CD8-positive, alpha-beta memory T cell (primary cell): ENCODE measurements around the gene RABL2A. TPM values are rescaled to one million over a fixed set of nuclear protein-coding genes. Genes with fewer than 3 reads are reported as not detected.
"Not testable (repeated sequence)": the region's sequence is repeated elsewhere in the genome, so short reads cannot be mapped to it uniquely, and the experiment has no call there.

Experiments used
- CTCF ChIA-PET: fragments of 350-600 bp; sonication (Branson Sonifier 250); formaldehyde crosslinking; loops from one replicate; lab custom pipeline; 2021; ENCODE audit warnings: antibody characterized with exemption; lab: Charles Lee
- POLR2A ChIA-PET: fragments of 350-600 bp; sonication (Branson Sonifier 250); formaldehyde crosslinking; loops from one replicate; lab custom pipeline; 2021; ENCODE audit warnings: antibody characterized with exemption; lab: Charles Lee
- DNase-seq, 5 donors: peaks; one replicate each; pipeline versions ENCODE4 v3.0.0 to v3.0.0-alpha.2; 2020 to 2022; ENCODE audit warnings: mixed read lengths in 1 of 5
- H3K27ac ChIP-seq: one replicate; pipeline ENCODE4 v1.7.0; 2013; ENCODE audit warnings: low read depth, mild to moderate bottlenecking, low read length, moderate library complexity
- H3K27me3 ChIP-seq: 2 replicates; pipeline ENCODE4 v1.7.0; 2013; ENCODE audit warnings: low read length, mild to moderate bottlenecking; ENCODE audit not compliant: insufficient read depth, poor library complexity, severe bottlenecking
- H3K36me3 ChIP-seq: 2 replicates; pipeline ENCODE4 v1.7.0; 2013; ENCODE audit warnings: mild to moderate bottlenecking, low read length, moderate library complexity; ENCODE audit not compliant: insufficient read depth
- H3K4me1 ChIP-seq: 2 replicates; pipeline ENCODE4 v1.7.0; 2013; ENCODE audit warnings: mild to moderate bottlenecking, low read length, moderate library complexity; ENCODE audit not compliant: insufficient read depth
- H3K4me3 ChIP-seq: 2 replicates; pipeline ENCODE4 v1.7.0; 2013; ENCODE audit warnings: mild to moderate bottlenecking, low read length
- H3K9me3 ChIP-seq: 2 replicates; pipeline ENCODE4 v1.7.0; 2013; ENCODE audit warnings: mild to moderate bottlenecking, low read length
- H3K27ac Mint-ChIP-seq, 8 donors: one replicate each; pipeline ENCODE4 v1.8.0; 2020 to 2021; ENCODE audit warnings: mixed read lengths in 8 of 8, mild to moderate bottlenecking in 6 of 8, inconsistent platforms in 3 of 8, moderate library complexity in 3 of 8
- H3K27me3 Mint-ChIP-seq, 2 donors: one replicate each; pipeline ENCODE4 v1.8.0; 2020 to 2021; ENCODE audit warnings: mixed read lengths in 2 of 2, mild to moderate bottlenecking in 1 of 2, moderate library complexity in 1 of 2
- H3K36me3 Mint-ChIP-seq, 3 donors: one replicate each; pipeline ENCODE4 v1.8.0; 2020 to 2021; ENCODE audit warnings: mixed read lengths in 3 of 3, inconsistent platforms in 1 of 3, mild to moderate bottlenecking in 1 of 3
- H3K4me1 Mint-ChIP-seq, 3 donors: one replicate each; pipeline ENCODE4 v1.8.0; 2020 to 2021; ENCODE audit warnings: mixed read lengths in 3 of 3, inconsistent platforms in 1 of 3, mild to moderate bottlenecking in 1 of 3
- H3K4me3 Mint-ChIP-seq, 7 donors: one replicate each; pipeline ENCODE4 v1.8.0; 2020 to 2021; ENCODE audit warnings: mixed read lengths in 7 of 7, mild to moderate bottlenecking in 6 of 7, moderate library complexity in 4 of 7, inconsistent platforms in 2 of 7
- H3K9me3 Mint-ChIP-seq, 5 donors: one replicate each; pipeline ENCODE4 v1.8.0; 2020 to 2022; ENCODE audit warnings: mixed read lengths in 5 of 5, mild to moderate bottlenecking in 3 of 5, moderate library complexity in 2 of 5, inconsistent platforms in 1 of 5
- polyA plus RNA-seq: library from polyadenylated mRNA; unstranded; fragments of 300-500 nt; fragmentation: Illumina TruSeq; gene quantifications from one replicate; pipeline ENCODE4 v1.2.3, GENCODE V29; 2021
- total RNA-seq, 2 experiments: library from RNA; stranded (reverse); gene quantifications; one replicate each; pipeline ENCODE4 v1.2.3, GENCODE V29; 2021

Gene RABL2A
- total RNA-seq (10 to 100 TPM; 14.7 to 15.9 TPM), polyA plus RNA-seq (13.6 TPM)

DNA sequence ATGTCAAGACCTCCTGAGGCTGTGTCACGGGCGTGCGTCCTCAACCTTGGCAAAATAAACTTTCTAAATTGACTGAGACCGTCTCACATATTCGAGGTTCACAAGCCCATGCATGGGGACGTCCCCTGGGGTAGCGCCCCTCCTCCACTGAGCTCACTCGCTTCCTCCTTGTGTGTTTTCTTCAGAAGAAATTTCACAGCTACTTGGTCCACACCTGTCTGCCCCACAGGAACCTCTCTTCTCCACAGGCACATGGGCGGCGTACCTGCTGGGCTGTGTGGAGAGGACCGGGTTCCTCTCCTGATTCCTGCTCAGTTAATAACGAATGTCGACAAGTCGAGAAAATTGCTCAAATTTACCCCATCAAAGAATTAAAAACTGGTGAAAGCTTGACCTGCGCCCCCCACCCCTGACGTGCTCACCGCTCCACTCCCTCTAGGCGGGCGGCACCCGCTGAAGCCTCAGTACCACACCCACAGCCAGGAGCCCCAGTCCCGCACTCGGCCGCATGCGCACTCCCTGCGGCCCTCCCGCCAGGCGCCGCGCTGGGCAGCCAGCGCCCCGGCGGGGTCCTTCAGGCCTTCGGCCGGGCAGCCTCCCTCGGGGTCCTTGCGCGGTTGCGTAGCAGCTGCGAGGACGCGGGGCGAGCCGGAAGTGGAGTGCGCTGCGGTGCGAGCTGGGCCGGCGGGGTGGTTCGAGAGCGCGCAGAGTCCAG lies at the start of gene RABL2A:
TSS of gene RABL2A (plus strand) at position 651 of the 715 bp plus-strand sequence. CDS start 1,341 bp downstream, outside the sequence.
- H3K27me3 ChIP-seq, H3K27ac ChIP-seq, H3K27me3 Mint-ChIP-seq, H3K9me3 ChIP-seq, H3K9me3 Mint-ChIP-seq, POLR2A ChIA-PET, H3K4me1 ChIP-seq, H3K36me3 ChIP-seq: not testable (repeated sequence)
- H3K4me3 ChIP-seq: peak within 1 kb of the TSS; percentile 54
- peak; percentile 74 to 91 (median 88) for DNase-seq
- Mint-ChIP-seq H3K36me3 (peaks cover 0 to 19% (median 2%) of the 10 kb centered on the region in 3 donors), H3K4me1 (peaks cover 5 to 20% (median 7%) of the 10 kb centered on the region in 3 donors), H3K27ac (peak within 1 kb of the TSS; percentile 65 to 93 (median 86)), H3K4me3 (peak within 1 kb of the TSS; percentile 79 to 93 (median 86))
- CTCF ChIA-PET: interaction anchor here (0.5 kb wide), 1 partner anchor 73 kb away, joined by 3 read pairs; no protein-coding TSS in a partner anchor

DNA sequence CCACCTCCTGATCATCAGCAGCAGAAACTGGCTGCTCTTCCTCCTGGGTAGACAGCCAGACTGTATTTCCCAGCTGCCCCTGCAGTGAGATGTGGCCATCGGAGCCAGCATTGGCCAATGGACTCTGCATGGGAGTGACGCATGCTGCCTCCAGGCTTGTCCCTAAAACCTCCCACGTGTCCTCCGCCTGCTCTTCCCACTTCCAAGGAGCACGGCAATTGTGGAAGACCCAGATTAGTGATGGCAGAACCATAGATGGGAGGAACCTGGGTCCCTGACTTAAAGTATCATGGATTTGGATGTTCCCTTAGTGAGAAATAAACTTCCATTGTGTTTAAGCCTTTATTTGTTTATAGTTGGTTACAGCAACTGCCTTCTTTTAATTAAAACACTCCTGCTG lies 48.6 kb upstream of the RABL2A start:
- H3K4me3 Mint-ChIP-seq, H3K36me3 ChIP-seq, H3K27me3 ChIP-seq, POLR2A ChIA-PET, CTCF ChIA-PET, H3K9me3 ChIP-seq, H3K27me3 Mint-ChIP-seq, H3K27ac Mint-ChIP-seq, H3K4me3 ChIP-seq, H3K36me3 Mint-ChIP-seq, H3K9me3 Mint-ChIP-seq, DNase-seq, H3K4me1 ChIP-seq, H3K27ac ChIP-seq: not testable (repeated sequence)
- peaks cover 6 to 14% (median 12%) of the 10 kb centered on the region in 3 donors for H3K4me1 Mint-ChIP-seq

DNA sequence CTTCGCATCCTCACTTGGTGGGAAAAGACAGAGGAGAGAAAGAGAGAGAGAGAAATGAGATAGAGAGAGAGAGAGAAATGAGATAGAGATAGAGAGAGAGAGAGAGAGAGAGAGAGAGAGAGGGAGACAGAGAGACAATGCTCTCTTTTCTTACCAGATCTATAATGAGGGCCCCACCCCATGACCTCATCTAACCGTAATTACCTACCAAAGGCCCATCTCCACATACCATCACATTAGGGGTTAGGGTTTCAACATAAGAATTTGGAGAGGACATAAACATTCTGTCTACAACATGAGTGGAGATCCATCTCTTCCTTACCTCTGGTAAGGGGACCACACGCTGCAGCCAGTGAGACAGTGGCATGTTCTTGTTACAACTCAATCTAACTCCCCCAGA lies 44.6 kb upstream of the RABL2A start:
- H3K9me3 Mint-ChIP-seq, H3K4me1 ChIP-seq, H3K27me3 ChIP-seq, POLR2A ChIA-PET, DNase-seq, H3K27me3 Mint-ChIP-seq, H3K4me3 ChIP-seq, H3K36me3 ChIP-seq, H3K36me3 Mint-ChIP-seq, H3K27ac ChIP-seq, H3K9me3 ChIP-seq: not testable (repeated sequence)
- Mint-ChIP-seq H3K27ac (peak overlapping the region in 6 of 8 donors; percentile 68 to 88 (median 80)), H3K4me3 (peak overlapping the region; percentile 43 to 82 (median 72)), H3K4me1 (peaks cover 19 to 33% (median 27%) of the 10 kb centered on the region in 3 donors)
- CTCF ChIA-PET: interaction anchor here (1.7 kb wide), 1 partner anchor 22 kb away, joined by 7 read pairs; no protein-coding TSS in a partner anchor

DNA sequence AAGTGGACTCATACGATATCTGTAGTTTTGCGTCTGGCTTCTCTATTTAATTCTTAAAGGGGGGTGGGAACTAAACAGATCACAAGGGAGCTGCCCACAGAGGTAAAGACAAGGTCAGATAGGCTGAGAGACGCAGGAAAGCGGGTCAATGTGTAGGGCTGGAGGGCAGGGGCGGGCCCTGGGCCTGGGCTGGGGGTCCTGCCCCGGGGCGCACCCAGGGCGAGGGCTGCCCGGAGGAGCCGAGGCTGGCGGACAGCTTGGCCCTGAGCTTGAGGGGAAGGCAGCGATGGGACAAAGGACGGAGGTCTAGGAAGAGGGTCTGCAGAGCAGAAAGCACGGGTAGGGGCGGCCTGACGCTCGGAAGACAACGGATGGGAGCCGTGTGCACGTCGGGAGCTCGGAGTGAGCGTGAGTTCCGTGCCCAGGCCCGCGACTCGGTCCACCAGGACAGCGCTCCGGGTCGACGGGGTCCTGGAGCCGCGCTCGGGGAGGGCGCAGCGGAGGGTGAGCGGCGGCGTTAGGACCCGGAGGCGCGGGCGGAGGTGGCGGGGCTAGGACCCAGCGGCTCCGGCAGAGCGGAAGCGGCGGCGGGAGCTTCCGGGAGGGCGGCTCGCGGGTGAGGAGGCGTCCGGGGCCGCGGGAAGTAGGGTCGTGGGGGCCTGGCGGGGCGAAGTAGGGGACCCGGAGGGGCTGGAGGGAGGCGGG lies 43.4 kb upstream of the RABL2A start:
- H3K36me3 Mint-ChIP-seq: not testable (repeated sequence)

DNA sequence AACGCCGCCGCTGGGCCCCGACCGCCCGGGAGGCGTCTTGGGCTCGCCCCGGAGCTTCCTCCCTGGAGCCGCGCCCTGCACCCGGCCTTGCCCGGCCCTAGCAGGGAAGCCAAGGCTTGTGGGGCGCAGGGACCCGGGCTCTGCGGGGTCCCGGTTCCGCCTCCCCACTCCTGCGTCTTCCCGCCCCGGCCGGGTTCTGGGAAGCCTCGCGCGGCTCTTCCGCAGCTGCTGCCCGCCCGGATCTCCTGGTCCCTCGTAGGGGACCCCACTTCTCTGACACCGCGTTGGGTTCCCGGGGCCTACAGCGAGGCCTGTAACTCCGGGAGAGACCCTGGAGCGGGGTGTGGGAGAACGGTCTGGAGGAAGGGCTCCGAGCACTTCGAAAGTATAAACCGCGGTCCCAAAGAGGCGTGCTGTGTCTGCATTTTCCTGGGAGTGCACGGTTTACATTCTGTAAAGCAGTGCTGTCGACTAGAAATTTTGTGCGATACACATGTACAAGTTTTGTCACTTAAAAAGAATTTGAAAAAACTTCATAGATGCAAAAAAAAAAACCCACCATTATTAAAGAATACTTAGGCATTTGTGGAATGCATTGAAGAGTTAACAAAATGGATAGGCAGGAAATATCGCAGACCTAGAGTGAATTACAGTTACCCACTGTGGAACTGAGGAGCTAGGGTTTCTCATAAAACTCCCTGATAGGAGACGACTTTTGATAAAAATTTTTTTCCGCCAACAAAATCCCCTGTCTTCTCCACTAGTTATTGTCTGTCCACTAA lies 42.6 kb upstream of the RABL2A start:
- Mint-ChIP-seq H3K27ac (peak overlapping the region in 7 of 8 donors; percentile 61 to 85 (median 79)), H3K4me1 (peaks cover 19 to 38% (median 28%) of the 10 kb centered on the region in 3 donors), H3K4me3 (peak overlapping the region; percentile 70 to 88 (median 78))
- H3K27me3 ChIP-seq, H3K36me3 ChIP-seq, H3K27me3 Mint-ChIP-seq, H3K36me3 Mint-ChIP-seq, POLR2A ChIA-PET, H3K9me3 ChIP-seq, H3K9me3 Mint-ChIP-seq, H3K4me1 ChIP-seq: not testable (repeated sequence)
- CTCF ChIA-PET: interaction anchor here (1.7 kb wide), 1 partner anchor 20 kb away, joined by 7 read pairs; no protein-coding TSS in a partner anchor
- DNase-seq: peak in 3 of 5 donors; percentile 12 to 50 (median 48)
- Histone ChIP-seq H3K27ac (peak overlapping the region; percentile 54), H3K4me3 (peak overlapping the region; percentile 25)

More for the DNA sequence above, 43.4 kb upstream of the RABL2A start:
- Histone ChIP-seq H3K27ac (peak overlapping the region; percentile 57), H3K4me3 (peak overlapping the region; percentile 58)
- Mint-ChIP-seq H3K4me1 (peaks cover 19 to 38% (median 28%) of the 10 kb centered on the region in 3 donors), H3K4me3 (peak overlapping the region; percentile 70 to 95 (median 89)), H3K27ac (peak overlapping the region; percentile 48 to 97 (median 76))
- H3K9me3 ChIP-seq, H3K27me3 Mint-ChIP-seq, H3K4me1 ChIP-seq, H3K36me3 ChIP-seq, H3K9me3 Mint-ChIP-seq, POLR2A ChIA-PET, H3K27me3 ChIP-seq: not testable (repeated sequence)
- peak; percentile 70 to 85 (median 79) for DNase-seq
- CTCF ChIA-PET: interaction anchor here (1.7 kb wide), 1 partner anchor 21 kb away, joined by 7 read pairs; no protein-coding TSS in a partner anchor

DNA sequence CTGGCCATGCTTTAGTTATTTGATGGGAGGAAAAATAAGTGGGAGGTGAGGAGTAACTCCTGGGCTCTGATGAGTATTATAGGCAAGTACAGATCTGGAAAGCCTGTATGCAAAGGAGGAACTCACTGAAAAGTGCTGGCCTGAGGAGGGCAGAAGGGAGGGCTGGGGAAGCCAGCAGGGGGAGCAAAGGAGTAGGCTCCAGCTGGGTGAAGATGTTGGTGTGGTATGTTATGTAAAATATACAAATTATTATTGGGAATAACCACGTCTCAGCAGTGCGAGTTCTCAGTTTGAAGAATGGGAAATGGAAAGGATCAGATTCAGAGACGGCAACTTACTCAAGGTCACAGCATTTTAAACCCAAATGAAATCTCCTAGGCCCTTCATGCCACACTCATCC lies 39.9 kb upstream of the RABL2A start:
- H3K9me3 Mint-ChIP-seq, H3K27ac ChIP-seq, H3K36me3 ChIP-seq, H3K27me3 Mint-ChIP-seq, CTCF ChIA-PET, H3K4me3 ChIP-seq, H3K9me3 ChIP-seq, H3K36me3 Mint-ChIP-seq, H3K27me3 ChIP-seq: not testable (repeated sequence)
- peaks cover 13% of the 10 kb centered on the region for H3K4me1 ChIP-seq
- DNase-seq: peak; percentile 18 to 70 (median 42)
- Mint-ChIP-seq H3K27ac (peak overlapping the region in 4 of 8 donors; percentile 23 to 63 (median 49)), H3K4me1 (peaks cover 27 to 48% (median 33%) of the 10 kb centered on the region in 3 donors), H3K4me3 (peak overlapping the region in 2 of 7 donors; percentile 8 to 76)
- POLR2A ChIA-PET: interaction anchor here (0.6 kb wide), 1 partner anchor 113 kb away, joined by 4 read pairs; no protein-coding TSS in a partner anchor

DNA sequence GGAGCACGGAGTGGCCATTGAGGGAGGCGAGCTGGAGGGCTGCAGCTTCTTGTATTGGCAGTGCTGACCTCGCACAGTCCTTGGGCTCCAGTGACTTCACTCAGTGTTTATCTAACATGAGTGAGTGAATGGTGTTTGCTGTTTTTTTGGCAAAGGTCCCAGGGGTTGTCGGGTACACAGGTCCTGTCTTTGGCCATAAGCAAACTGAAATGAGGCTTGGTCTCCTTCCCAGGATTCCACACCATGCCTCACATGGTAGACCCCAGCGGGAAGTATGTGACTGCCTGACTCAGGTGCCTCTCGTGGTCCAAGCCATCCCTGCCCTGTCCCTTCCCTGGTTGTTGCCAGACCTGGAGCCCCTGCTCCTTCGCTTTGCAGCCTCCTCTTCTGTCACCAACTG lies 37.5 kb upstream of the RABL2A start:
- H3K27ac ChIP-seq, H3K27ac Mint-ChIP-seq, CTCF ChIA-PET, H3K9me3 Mint-ChIP-seq, H3K36me3 ChIP-seq, H3K4me3 Mint-ChIP-seq, H3K27me3 Mint-ChIP-seq, H3K9me3 ChIP-seq, POLR2A ChIA-PET, DNase-seq, H3K27me3 ChIP-seq, H3K36me3 Mint-ChIP-seq, H3K4me3 ChIP-seq: not testable (repeated sequence)
- H3K4me1 ChIP-seq: peaks cover 13% of the 10 kb centered on the region
- peaks cover 21 to 40% (median 29%) of the 10 kb centered on the region in 3 donors for H3K4me1 Mint-ChIP-seq
